Astrocyte of the cerebellum (primary cell): ENCODE data around the gene POTEF.
"Not testable (repeated sequence)": the region's sequence is repeated elsewhere in the genome, so short reads cannot be mapped to it uniquely, and the experiment has no call there.

Source experiments
- DNase-seq: peaks from one replicate; pipeline ENCODE4 v3.0.0-alpha.2; 2011; ENCODE audit warnings: low read depth
- H3K4me3 ChIP-seq: 2 replicates; pipeline ENCODE4 v1.5.1; 2011; ENCODE audit warnings: mild to moderate bottlenecking, low read depth, low read length, moderate library complexity
- in situ Hi-C: cut with HindIII; loops from 2 replicates; pipeline ENCODE4 v1.10.0; 2017; ENCODE audit warnings: low sequenced_read_pairs
- TF ChIP-seq, protein P1 (sequence below): IDR thresholded peaks from 2 replicates; pipeline ENCODE4 v1.5.1; 2012; ENCODE audit warnings: low read length, low read depth, moderate library complexity, mild to moderate bottlenecking; ENCODE audit errors: missing control alignments

POTEF gene

GRCh38 chr2:130142396-130143265 lies 13.6 kb upstream of the POTEF start:
- DNase-seq, in situ Hi-C loops, H3K4me3 ChIP-seq: not testable (repeated sequence)

DNA sequence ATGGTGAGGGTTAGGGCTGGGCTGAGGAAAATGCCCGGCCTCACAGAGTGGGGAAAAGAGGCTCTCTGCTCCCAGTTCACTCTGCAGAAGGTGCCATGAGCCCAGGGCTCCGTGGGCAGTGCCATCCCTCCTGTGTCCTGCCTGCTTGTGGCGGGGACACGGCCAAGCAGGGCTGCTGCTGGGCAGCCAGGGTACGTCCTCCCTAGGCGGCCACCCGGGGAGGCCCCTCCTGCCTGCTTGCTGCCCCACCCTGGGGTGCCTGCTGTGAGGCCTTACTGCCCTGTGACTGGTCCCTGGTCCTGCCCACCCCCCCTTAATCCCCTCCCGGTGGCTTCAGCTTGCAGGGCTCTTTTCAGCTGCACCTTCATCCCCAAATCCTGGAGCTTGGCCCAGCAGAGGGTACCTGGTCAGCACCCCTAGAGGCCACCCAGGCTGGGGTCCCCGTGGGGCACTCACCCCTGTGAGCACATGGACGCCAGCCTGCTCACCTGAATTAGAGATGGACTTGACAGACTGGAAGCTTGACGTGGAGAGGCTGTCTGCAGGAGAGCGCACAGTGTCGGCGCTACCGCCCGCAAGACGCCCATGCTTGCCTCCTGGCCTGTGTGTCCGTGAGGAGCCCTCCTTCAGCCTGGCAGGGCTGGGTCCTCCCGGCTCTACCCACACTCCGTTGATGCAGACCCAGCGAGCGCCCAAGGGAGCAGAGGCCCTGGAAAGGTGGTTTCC lies 12.8 kb upstream of the POTEF start:
- in situ Hi-C loops, DNase-seq, H3K4me3 ChIP-seq: not testable (repeated sequence)

GRCh38 chr2:130141002-130141401 lies 12.0 kb upstream of the POTEF start:
- DNase-seq, in situ Hi-C loops, H3K4me3 ChIP-seq: not testable (repeated sequence)

DNA sequence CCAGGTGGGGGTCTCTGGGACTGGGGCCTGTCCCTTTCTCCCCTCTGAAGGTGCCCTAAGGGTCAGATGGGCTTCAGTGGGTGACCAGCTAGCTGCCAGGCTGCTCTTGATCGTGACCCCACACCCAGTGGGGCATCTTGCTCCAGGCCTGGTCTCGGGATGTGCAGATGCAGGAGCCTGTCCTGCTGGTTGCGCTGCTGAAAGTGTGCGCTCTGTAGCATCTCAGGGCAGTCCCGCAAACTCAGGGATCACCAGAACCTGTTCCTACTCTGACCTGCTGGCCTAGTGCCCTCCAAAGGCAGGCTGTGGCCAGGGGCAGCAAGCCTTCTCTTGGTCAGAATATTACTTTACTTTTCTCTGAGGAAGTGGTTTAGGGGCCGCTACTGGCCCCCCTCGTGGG lies 11.5 kb upstream of the POTEF start:
- H3K4me3 ChIP-seq, DNase-seq, in situ Hi-C loops: not testable (repeated sequence)

GRCh38 chr2:130139331-130140280 lies 10.6 kb upstream of the POTEF start:
- H3K4me3 ChIP-seq, DNase-seq, in situ Hi-C loops: not testable (repeated sequence)

DNA sequence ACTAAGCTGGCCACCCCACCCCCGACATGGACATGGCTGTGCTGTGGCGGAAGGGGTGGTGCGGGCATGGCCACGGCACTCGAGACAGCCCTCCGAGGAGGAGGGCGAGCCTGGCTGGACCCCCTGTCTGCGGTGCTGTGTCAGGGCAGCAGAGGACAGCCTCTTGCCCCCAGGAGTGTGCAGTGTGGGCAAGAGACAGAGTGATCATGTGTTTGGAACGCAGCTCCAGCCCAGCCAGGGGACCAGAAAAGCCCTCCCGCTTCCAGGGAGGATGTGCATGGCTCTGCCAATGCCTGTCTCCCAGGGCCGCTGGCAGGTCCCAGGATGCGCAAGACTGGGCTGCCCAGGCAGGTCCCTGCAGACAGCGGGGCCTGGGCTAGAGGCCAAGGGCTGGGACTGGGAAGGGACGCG lies 9.8 kb upstream of the POTEF start:
- in situ Hi-C loops, DNase-seq, H3K4me3 ChIP-seq: not testable (repeated sequence)

DNA sequence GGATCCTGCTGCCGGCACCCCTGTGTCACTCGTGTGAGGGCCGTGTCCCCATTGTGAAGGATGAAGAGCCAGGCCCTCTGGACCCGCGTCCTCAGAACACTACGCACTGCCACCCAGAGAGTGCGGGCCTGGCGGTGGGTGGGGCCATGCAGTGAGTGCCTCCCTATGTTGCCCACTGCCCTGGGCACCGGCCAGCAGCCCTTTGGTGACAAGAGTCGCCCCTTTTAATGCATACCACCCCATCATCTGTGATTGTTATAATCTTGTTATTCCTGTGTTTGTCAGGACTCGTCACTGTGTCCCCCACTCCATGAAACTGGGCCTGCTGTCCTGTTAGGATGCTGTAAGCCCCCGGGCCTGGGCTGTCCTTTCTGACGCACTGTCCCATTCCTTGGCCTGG lies 9.3 kb upstream of the POTEF start:
- in situ Hi-C loops: not testable (repeated sequence)

DNA sequence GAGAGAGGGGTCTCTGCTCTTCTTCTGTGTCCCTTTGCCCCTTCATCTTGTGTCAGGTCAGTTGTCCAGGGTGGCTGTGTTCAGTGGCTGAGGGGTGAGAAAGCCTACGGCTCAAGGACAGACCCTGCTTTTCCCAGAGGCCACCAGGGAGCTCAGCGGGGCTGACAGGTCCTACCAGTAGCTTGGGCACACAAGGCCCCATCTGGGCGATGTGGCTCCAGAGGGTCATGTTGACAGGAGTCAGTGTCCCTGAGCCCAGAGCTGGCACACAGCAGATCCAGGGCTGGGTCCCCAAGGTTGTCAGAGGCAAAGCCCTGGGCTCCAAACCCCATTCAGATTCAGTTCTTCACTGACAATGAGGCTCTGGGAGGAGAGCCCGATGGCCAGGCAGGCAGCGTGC lies 8.1 kb upstream of the POTEF start:
- DNase-seq, H3K4me3 ChIP-seq, in situ Hi-C loops: not testable (repeated sequence)

More for the DNA sequence above, 9.3 kb upstream of the POTEF start:
- DNase-seq, H3K4me3 ChIP-seq: not testable (repeated sequence)

DNA sequence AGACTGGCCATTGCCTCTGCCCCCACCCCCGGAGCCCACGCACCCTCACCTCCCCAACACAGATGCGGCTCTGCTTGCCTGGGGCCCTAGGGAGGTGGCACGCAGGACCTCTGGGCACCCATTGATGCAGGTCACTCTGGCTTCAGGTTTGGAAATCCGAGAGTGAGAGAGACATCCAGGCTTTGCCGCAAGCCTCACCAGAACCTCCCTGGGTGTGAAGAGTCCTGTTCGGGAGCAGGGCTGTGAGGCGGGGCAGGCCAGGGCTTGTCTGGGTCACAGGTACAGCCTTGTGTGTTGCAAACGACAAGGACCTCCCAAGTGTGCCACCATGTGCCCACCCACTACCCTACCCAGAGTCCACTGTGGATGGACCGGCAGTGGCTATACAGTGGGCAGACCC lies 7.5 kb upstream of the POTEF start:
- in situ Hi-C loops, H3K4me3 ChIP-seq, DNase-seq: not testable (repeated sequence)

DNA sequence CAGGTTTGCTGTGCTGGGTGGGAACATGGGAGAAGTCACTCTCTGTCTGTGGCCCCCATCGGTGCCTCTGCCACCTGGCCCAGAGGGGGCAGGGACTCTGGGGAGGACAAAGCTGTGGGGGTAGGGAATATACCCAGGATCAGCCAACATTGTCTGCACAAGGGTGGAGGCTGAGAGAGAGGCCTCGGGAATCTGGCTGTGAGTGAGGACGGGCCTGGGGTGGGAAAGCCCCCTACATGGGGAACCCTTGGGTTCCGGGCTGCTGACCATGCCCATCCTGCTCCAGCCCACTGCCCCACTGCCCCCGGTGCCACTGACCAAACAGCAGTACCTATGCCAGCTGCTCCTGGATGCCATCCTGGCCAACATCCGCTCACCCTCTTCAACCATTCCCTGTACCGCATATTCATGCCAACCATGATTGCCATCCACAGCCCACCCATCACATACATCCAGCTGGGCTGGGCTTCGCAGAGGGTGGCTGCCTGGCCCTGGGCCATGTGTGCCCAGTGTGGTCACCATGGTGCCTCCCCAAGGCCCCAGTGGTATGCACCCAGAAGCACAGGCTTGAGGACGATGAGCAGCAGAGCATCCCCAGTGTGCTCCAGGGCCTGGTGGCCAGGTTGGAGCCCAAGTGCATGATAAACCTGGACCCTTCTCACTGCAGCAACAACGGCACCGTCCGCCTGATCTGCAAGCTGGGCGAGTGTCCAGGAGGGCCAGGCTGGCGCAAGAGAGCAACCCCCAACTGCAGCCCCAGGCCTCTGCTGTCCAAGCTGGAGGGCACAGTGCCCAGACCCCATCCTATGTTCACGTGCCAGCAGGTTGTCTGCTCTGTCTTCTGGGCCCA lies 6.9 kb upstream of the POTEF start:
- TF ChIP-seq, protein P1, sequence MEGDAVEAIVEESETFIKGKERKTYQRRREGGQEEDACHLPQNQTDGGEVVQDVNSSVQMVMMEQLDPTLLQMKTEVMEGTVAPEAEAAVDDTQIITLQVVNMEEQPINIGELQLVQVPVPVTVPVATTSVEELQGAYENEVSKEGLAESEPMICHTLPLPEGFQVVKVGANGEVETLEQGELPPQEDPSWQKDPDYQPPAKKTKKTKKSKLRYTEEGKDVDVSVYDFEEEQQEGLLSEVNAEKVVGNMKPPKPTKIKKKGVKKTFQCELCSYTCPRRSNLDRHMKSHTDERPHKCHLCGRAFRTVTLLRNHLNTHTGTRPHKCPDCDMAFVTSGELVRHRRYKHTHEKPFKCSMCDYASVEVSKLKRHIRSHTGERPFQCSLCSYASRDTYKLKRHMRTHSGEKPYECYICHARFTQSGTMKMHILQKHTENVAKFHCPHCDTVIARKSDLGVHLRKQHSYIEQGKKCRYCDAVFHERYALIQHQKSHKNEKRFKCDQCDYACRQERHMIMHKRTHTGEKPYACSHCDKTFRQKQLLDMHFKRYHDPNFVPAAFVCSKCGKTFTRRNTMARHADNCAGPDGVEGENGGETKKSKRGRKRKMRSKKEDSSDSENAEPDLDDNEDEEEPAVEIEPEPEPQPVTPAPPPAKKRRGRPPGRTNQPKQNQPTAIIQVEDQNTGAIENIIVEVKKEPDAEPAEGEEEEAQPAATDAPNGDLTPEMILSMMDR: no peak
- in situ Hi-C loops: no loop called here
- H3K4me3 ChIP-seq: no peak overlapping the region
- no peak for DNase-seq

DNA sequence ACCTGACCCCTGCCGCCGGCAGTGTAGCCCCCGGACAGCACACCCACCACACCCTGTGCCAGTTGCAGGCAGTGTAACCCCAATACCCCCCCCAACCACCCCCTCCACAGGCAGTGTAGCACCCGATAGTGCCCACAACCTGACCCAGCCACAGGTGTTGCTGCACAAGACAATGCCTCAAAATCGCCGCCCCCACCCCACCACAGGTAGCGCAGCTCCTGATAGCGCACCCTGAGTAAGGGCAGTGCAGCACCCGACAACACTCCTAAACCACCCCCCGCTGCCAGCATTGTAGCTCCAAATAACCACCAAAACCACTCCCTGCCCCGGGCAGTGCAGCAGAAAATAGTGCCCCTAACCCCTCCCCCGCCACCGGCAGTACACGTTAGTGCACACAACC lies 558 bp downstream of the POTEF start:
- DNase-seq, in situ Hi-C loops, H3K4me3 ChIP-seq: not testable (repeated sequence)

- in situ Hi-C loops, H3K4me3 ChIP-seq, DNase-seq: not testable (repeated sequence)
Measured at GRCh38 chr2:130127726-130128125, 1.3 kb downstream of the POTEF start.

- in situ Hi-C loops, H3K4me3 ChIP-seq: not testable (repeated sequence)
Measured at GRCh38 chr2:130120924-130121323, 8.1 kb downstream of the POTEF start.

GRCh38 chr2:130102597-130103363 lies 26.2 kb downstream of the POTEF start:
- in situ Hi-C loops, DNase-seq: not testable (repeated sequence)

More at GRCh38 chr2:130120924-130121323, 8.1 kb downstream of the POTEF start:
- not testable (repeated sequence) for DNase-seq

More at GRCh38 chr2:130102597-130103363, 26.2 kb downstream of the POTEF start:
- H3K4me3 ChIP-seq: not testable (repeated sequence)
